HG03064 (cell line): Measurements from ENCODE around the gene ZDHHC14.

Experiments used
- ATAC-seq: cut with Tn5 transposase; IDR thresholded peaks from one replicate; pipeline ENCODE4 v1.9.1; 2021; ENCODE audit warnings: low read depth; ENCODE audit not compliant: unreplicated experiment

ZDHHC14 gene

GRCh38 chr6:157528931-157529653, 148.1 kb downstream of the ZDHHC14 start:
- no peak for ATAC-seq

DNA sequence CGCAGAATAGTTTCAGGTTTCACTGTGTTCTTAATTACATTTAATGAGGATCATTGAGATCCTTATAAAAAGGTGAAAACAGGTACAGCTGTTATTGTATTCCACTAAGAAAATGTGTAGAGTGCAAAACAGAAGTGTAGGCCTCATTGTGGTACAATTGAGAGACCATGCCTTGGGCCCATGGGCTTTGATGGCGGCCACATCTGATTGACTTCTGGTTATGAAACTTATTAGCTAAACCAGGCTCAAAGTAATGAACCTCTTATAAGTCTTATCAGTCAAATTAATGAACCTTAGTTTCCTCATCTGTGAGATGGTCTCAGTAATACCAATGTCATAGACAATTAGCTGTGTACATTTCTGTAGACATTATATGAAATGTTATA, 148.7 kb downstream of the ZDHHC14 start:
- ATAC-seq, result no peak

DNA sequence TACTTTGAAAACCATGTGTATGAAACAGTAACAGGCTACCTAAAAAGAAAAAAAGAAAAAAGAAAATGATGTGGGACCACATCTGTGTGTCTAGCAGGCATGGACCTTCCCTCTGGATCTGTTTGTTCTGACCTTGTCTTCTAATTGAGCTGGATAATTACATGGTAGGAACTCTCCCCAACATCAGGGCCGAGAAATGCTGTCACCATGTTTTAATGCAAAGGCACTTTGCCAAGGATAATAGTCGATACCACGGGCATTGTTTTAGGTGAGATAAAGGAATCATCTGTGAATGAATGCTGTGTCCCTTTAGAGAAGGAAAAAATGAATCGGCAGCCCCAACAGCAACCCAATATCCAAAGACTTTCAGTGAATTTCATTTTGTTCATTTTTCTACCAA, 149.1 kb downstream of the ZDHHC14 start:
- ATAC-seq, result no peak

- ATAC-seq, result no peak
Observed at GRCh38 chr6:157530724-157531168, 149.8 kb downstream of the ZDHHC14 start.

DNA sequence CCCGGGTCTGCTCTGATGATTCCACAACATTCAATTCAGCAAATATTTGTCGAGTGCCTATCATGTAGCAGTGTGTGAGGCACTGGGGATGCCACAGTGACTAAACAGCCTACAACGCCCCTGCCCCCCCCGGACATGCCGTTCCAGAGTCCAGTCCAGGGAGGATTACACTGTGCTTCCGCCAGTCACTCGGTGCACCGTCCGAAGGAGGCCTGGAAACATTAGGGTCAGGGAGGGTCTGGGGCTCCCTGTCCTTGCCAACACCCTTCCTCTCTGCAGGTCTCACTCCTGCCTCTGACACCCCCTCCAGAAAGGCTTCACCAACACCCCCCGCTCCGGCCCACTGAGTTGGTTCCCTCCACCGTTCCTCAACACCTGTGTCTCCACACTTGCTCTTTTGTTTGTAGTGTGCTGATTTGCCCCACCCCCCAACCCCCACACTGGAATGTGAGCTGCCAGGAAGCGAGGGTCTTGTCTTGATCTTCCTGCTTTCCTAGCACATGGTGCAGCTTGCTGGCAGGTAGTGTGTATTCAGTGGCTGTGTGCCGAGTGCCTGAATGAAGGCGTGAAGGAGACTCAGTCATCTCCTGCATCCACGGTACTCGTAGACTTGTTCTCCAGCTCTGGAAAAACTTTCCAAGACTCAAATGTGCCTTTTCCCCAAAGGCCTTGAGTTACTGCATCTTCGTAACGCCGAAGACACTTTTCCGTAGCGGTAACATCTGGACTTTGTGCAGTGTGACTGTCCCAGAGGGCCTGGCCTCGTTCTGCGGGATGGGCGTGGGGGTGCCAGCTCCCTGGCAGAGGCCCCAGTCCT, 150.4 kb downstream of the ZDHHC14 start:
- ATAC-seq, result no peak

DNA sequence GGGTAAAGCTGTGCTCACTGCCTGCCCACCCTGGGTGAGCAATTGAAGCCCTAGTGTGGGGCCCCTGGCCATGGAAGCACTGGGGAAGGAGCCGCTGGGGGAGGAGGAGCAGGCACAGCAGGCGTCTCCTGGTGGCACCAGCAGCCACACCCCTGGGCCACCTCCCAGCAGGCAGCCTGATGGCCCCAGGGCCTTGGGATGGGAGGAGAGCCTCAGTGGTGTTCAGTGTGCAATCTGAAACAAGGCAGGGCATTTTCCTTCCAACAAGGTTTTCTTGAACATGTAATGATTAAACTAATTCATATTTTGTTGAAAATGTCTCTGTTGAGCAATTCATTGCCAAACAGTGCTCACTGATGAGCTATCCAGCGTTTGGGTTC, 151.0 kb downstream of the ZDHHC14 start:
- no peak for ATAC-seq

- ATAC-seq, result no peak
Observed at GRCh38 chr6:157533048-157533871, 152.3 kb downstream of the ZDHHC14 start.

GRCh38 chr6:157534134-157534871, 153.3 kb downstream of the ZDHHC14 start:
- ATAC-seq, result no peak

- no peak for ATAC-seq
Observed at GRCh38 chr6:157534977-157535339, 154.0 kb downstream of the ZDHHC14 start.

DNA sequence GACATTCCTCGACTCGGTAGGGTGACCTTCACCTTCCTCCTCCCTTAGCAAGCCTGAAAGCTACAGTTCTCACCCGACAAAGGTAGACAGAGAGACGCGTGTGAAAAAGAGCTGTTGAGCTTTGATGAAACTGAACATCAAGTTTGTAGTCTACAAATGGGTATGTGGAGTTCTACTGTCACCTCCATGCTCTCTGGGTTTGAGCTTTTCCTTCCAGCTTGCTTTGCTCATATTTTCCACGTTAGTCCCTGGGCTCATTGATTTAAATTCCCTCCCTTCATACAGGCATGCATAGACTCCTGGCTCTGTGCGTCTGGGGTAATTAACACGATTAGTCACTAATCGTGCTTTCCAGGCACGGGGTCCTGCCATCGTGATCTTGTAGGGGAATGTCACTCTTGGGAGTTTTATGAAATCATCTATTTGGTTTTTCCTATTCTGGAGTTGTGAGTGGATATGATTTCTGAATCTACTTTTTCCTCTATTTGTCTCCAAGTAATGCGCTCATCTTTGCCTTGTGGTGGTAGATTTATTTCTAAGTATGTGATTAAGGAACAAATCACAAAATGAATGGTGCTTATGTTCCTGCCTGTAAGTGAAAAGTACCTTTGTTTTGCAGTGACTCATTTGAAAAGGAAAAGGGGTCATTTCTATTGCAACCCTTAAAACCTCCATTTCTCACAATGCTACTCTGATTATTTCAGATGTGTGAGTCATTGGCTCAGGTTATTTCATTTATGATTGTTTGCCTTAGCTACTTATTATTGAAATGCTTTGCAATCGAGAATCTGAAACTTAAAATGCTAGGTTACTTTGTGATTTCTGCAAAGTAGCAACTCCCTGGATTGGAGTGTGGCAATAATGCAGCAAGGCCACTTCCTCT, 154.6 kb downstream of the ZDHHC14 start:
- ATAC-seq, result peak; percentile 68

- ATAC-seq, result no peak
Observed at GRCh38 chr6:157536223-157536545, 155.2 kb downstream of the ZDHHC14 start.

GRCh38 chr6:157537556-157537955, 156.6 kb downstream of the ZDHHC14 start:
- no peak for ATAC-seq

- ATAC-seq, result no peak
Observed at GRCh38 chr6:157538168-157538567, 157.2 kb downstream of the ZDHHC14 start.

DNA sequence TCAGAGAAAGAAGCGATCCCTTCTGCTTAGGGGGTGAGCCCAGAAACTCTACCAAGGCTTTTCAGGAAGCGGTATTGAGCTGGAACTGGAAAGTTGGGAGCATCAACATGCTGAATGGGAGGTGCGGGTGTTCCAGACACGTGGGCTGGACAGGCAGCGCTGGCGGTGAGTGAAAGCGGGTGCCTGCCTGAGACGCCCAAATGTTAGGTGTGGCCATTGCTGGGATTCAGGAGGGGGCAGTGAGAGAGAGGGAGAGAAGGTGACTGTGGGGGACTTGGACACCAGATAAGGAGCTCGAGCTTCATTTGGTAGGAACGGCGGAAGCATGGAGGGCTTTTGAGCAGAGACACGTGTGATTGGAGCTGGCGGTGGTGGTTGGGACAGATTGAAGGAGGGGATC, 157.7 kb downstream of the ZDHHC14 start:
- no peak for ATAC-seq

GRCh38 chr6:157539421-157539822, 158.4 kb downstream of the ZDHHC14 start:
- ATAC-seq, result no peak

GRCh38 chr6:157539900-157540752, 159.1 kb downstream of the ZDHHC14 start:
- ATAC-seq, result no peak

- no peak for ATAC-seq
Observed at GRCh38 chr6:157541618-157542413, 160.8 kb downstream of the ZDHHC14 start.
